ENCODE data around the gene HSPA4. TPM values are rescaled to one million over a fixed set of nuclear protein-coding genes. Genes with fewer than 3 reads are reported as not detected.

Gene HSPA4
- total RNA-seq, 1 experiment from 2014 or later: 237 TPM

DNA sequence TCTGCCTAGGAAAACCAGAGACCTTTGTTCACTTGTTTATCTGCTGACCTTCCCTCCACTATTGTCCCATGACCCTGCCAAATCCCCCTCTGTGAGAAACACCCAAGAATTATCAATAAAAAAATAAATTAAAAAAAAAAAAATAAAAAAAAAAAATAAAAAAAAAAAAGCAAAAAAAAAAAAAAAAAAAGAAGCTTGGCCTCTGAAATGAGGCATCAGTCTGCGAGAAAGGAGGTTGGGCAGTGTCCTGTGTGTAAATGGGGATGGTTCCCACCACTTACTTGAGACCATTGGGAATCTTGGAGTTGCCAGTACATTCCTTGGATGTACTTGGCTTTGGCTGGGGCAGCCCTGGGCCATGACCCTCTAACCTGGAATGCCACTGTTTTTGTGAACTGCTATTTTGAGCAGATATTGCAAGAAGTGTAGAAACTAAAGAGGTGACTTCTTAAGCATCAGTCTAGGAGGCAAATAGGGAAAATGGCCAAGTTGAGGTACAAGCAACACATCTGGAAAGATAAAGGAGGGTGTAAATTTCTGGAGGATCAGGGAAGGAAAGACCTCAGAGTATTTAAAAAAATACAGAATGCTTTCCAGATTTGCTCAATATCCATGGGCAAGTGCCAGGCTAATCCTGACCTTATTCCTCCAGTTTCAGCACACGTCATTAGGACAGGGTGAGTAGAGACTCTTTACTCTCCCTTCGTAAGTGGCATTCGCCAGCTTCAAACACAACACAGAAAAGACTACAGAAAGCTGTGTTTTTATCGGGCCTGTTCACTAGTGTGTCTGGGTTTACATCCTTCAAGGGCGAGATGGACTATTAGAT is 58.1 kb downstream of the HSPA4 start:
- peaks cover 2% of the 10 kb centered on the region; the same call in 1 of the 2 replicates for H3K36me3 ChIP-seq (ENCODE audit: control insufficient read depth, insufficient read depth, low read length)
- H3K4me3 Mint-ChIP-seq (ENCODE audit: unreplicated experiment): no peak overlapping the region
- no peaks in the 10 kb centered on the region for H3K27me3 Mint-ChIP-seq (ENCODE audit: insufficient read depth, unreplicated experiment)
- no peaks in the 10 kb centered on the region for H3K4me1 ChIP-seq
- H3K36me3 Mint-ChIP-seq (ENCODE audit: insufficient read depth, unreplicated experiment): peaks cover 34% of the 10 kb centered on the region
- peaks cover 8% of the 10 kb centered on the region for H3K4me1 Mint-ChIP-seq (ENCODE audit: low read depth, unreplicated experiment)
- no peak overlapping the region for H3K27ac Mint-ChIP-seq (ENCODE audit: unreplicated experiment)
- intact Hi-C loops (cut with micrococcal nuclease; ENCODE audit: unreplicated experiment): no loop called here
- ChIA-PET CTCF (interaction anchor here (3.0 kb wide), 1 partner anchor 138 kb away, joined by 32 read pairs; no protein-coding TSS in a partner anchor), POLR2A (no interaction called here)
- no peaks in the 10 kb centered on the region for H3K9me3 ChIP-seq
- BruUV-seq (replicated peaks): no TSS peak
- no peak overlapping the region for H3K4me3 ChIP-seq (ENCODE audit: low read depth, low read length)
- no peak for DNase-seq
- H3K9me3 Mint-ChIP-seq (ENCODE audit: unreplicated experiment): no peaks in the 10 kb centered on the region
- no peaks in the 10 kb centered on the region for H3K27me3 ChIP-seq (replicated peaks; ENCODE audit: control insufficient read depth, insufficient read depth, low read length)
- TF ChIP-seq, protein P1, sequence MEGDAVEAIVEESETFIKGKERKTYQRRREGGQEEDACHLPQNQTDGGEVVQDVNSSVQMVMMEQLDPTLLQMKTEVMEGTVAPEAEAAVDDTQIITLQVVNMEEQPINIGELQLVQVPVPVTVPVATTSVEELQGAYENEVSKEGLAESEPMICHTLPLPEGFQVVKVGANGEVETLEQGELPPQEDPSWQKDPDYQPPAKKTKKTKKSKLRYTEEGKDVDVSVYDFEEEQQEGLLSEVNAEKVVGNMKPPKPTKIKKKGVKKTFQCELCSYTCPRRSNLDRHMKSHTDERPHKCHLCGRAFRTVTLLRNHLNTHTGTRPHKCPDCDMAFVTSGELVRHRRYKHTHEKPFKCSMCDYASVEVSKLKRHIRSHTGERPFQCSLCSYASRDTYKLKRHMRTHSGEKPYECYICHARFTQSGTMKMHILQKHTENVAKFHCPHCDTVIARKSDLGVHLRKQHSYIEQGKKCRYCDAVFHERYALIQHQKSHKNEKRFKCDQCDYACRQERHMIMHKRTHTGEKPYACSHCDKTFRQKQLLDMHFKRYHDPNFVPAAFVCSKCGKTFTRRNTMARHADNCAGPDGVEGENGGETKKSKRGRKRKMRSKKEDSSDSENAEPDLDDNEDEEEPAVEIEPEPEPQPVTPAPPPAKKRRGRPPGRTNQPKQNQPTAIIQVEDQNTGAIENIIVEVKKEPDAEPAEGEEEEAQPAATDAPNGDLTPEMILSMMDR (IDR thresholded peaks at IDR 0.05; ENCODE audit: insufficient read depth in 1 of 2, low read depth in 1 of 2, low read length in 1 of 2, severe bottlenecking in 1 of 2, unreplicated experiment in 1 of 2): no peak

DNA sequence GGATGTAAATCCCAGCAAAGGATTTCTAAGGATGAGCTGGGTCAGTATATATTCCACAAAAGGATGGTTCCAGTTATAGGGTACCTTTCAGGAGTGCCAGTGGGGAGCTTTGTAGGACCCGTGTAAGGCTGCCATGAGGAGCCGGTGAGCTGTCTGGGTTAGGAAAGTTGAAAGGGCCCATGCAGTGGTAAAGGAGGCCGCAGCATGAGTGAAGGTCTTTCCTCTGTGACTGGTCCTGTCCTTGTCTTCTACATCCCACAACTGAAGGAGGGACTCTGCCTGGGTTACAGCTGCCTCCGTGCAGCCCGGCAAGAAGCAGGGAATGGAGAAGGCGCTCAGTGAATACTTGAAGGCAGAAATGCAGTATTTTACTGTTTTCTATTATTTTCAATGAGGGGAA is 58.9 kb downstream of the HSPA4 start:
- no peaks in the 10 kb centered on the region for H3K36me3 ChIP-seq (ENCODE audit: control insufficient read depth, insufficient read depth, low read length)
- H3K4me3 ChIP-seq (ENCODE audit: low read depth, low read length): no peak overlapping the region
- ChIA-PET POLR2A (no interaction called here), CTCF (interaction anchor here (3.0 kb wide), 1 partner anchor 137 kb away, joined by 32 read pairs; no protein-coding TSS in a partner anchor)
- Mint-ChIP-seq H3K27ac (ENCODE audit: unreplicated experiment) (no peak overlapping the region), H3K4me3 (ENCODE audit: unreplicated experiment) (no peak overlapping the region), H3K36me3 (ENCODE audit: insufficient read depth, unreplicated experiment) (peaks cover 25% of the 10 kb centered on the region), H3K9me3 (ENCODE audit: unreplicated experiment) (no peaks in the 10 kb centered on the region), H3K4me1 (ENCODE audit: low read depth, unreplicated experiment) (peaks cover 8% of the 10 kb centered on the region), H3K27me3 (ENCODE audit: insufficient read depth, unreplicated experiment) (no peaks in the 10 kb centered on the region)
- intact Hi-C loops (cut with micrococcal nuclease; ENCODE audit: unreplicated experiment): loop anchor here (1.0 kb wide), 4 partner anchors 138 to 237 kb away; no protein-coding TSS in a partner anchor
- no peaks in the 10 kb centered on the region for H3K27me3 ChIP-seq (replicated peaks; ENCODE audit: control insufficient read depth, insufficient read depth, low read length)
- no TSS peak for BruUV-seq (replicated peaks)
- H3K4me1 ChIP-seq: no peaks in the 10 kb centered on the region
- TF ChIP-seq, protein P1 (IDR thresholded peaks at IDR 0.05; ENCODE audit: insufficient read depth in 1 of 2, low read depth in 1 of 2, low read length in 1 of 2, severe bottlenecking in 1 of 2, unreplicated experiment in 1 of 2): no peak
- no peak for DNase-seq
- no peaks in the 10 kb centered on the region for H3K9me3 ChIP-seq

DNA sequence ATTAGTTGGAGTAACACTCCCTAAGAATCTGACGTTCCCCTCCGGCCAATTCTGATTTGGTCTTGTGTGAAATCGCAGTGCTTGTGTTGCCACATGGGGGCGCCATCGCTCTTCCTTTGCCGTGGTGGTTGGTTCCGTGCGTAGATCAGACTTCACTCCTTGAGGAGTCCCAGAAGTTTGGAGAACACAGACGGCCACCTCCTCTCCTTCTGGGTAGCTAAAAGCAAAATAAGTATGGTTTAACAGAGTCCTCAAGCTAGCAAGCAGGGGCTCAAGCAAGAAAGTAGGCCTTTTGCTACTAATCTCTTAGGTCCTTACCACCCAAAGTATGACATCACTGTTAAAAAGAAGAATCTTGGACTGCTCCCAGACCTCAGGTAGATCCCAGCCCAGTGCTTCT is 59.5 kb downstream of the HSPA4 start:
- BruUV-seq (replicated peaks): no TSS peak
- Mint-ChIP-seq H3K9me3 (ENCODE audit: unreplicated experiment) (no peaks in the 10 kb centered on the region), H3K27me3 (ENCODE audit: insufficient read depth, unreplicated experiment) (no peaks in the 10 kb centered on the region), H3K27ac (ENCODE audit: unreplicated experiment) (no peak overlapping the region), H3K36me3 (ENCODE audit: insufficient read depth, unreplicated experiment) (peaks cover 19% of the 10 kb centered on the region), H3K4me1 (ENCODE audit: low read depth, unreplicated experiment) (peaks cover 8% of the 10 kb centered on the region), H3K4me3 (ENCODE audit: unreplicated experiment) (no peak overlapping the region)
- H3K27me3 ChIP-seq (replicated peaks; ENCODE audit: control insufficient read depth, insufficient read depth, low read length): no peaks in the 10 kb centered on the region
- intact Hi-C loops (cut with micrococcal nuclease; ENCODE audit: unreplicated experiment): loop anchor here (1.0 kb wide), 4 partner anchors 137 to 236 kb away; no protein-coding TSS in a partner anchor
- ChIA-PET POLR2A (interaction anchor here (0.7 kb wide), 1 partner anchor 137 kb away, joined by 7 read pairs; no protein-coding TSS in a partner anchor), CTCF (interaction anchor here (0.6 to 3.0 kb wide), 4 partner anchors 10 to 176 kb away, joined by 3 to 32 read pairs (median 6); no protein-coding TSS in a partner anchor)
- TF ChIP-seq, protein P1 (IDR thresholded peaks at IDR 0.05; ENCODE audit: insufficient read depth in 1 of 2, low read depth in 1 of 2, low read length in 1 of 2, severe bottlenecking in 1 of 2, unreplicated experiment in 1 of 2): peak; percentile 92 to 95
- H3K36me3 ChIP-seq (ENCODE audit: control insufficient read depth, insufficient read depth, low read length): no peaks in the 10 kb centered on the region
- H3K9me3 ChIP-seq: no peaks in the 10 kb centered on the region
- no peaks in the 10 kb centered on the region for H3K4me1 ChIP-seq
- H3K4me3 ChIP-seq (ENCODE audit: low read depth, low read length): no peak overlapping the region
- DNase-seq: peak; percentile 77 to 85

All from Caco-2 (cell line).